ENCODE results near the gene AP1G2. TPM values are rescaled to one million over a fixed set of nuclear protein-coding genes. Genes with fewer than 3 reads are reported as not detected.

Gene AP1G2
- polyA plus RNA-seq, 12 donors = 12.2 to 77.8 (median 15.3) TPM; not detected in 1

- DNase-seq = no peak
Observed at GRCh38 chr14:23571701-23572523, 4.3 kb upstream of the AP1G2 start.

- no peak for DNase-seq
Observed at GRCh38 chr14:23570806-23571483, 3.4 kb upstream of the AP1G2 start.

GRCh38 chr14:23569443-23570151 is 2.0 kb upstream of the AP1G2 start:
- DNase-seq = no peak

GRCh38 chr14:23568600-23569331 is 1.2 kb upstream of the AP1G2 start:
- no peak for DNase-seq

- DNase-seq = no peak
Observed at GRCh38 chr14:23568021-23568599, 519 bp upstream of the AP1G2 start.

- no peak for DNase-seq
Observed at GRCh38 chr14:23566778-23567185, 809 bp downstream of the AP1G2 start.

- no peak for DNase-seq
Observed at GRCh38 chr14:23566112-23566777, 1.3 kb downstream of the AP1G2 start.

GRCh38 chr14:23565626-23566025 is 2.0 kb downstream of the AP1G2 start:
- DNase-seq = no peak

GRCh38 chr14:23564876-23565275 is 2.7 kb downstream of the AP1G2 start:
- DNase-seq = no peak

GRCh38 chr14:23564181-23564812 is 3.3 kb downstream of the AP1G2 start:
- no peak for DNase-seq

- DNase-seq = no peak
Observed at GRCh38 chr14:23563473-23564180, 4.0 kb downstream of the AP1G2 start.

- no peak for DNase-seq
Observed at GRCh38 chr14:23562822-23563472, 4.6 kb downstream of the AP1G2 start.

GRCh38 chr14:23561873-23562821 is 5.4 kb downstream of the AP1G2 start:
- DNase-seq = no peak

GRCh38 chr14:23561259-23561658 is 6.3 kb downstream of the AP1G2 start:
- no peak for DNase-seq

- no peak for DNase-seq
Observed at GRCh38 chr14:23559926-23560520, 7.6 kb downstream of the AP1G2 start.

- no peak for DNase-seq
Observed at GRCh38 chr14:23559010-23559925, 8.3 kb downstream of the AP1G2 start.
